GM23248 (cell line): ENCODE results near the gene CFAP57. TPM values are rescaled to one million over a fixed set of nuclear protein-coding genes. Genes with fewer than 3 reads are reported as not detected.

Experiments used
- DNase-seq: peaks from one replicate; pipeline ENCODE4 v3.0.0-alpha.2; 2015
- H2AFZ ChIP-seq: fragments of 200-600 bp; sonication (generic); 2 replicates; pipeline ENCODE4 v1.6.1; 2016; ENCODE audit warnings: antibody characterized with exemption
- H3F3A ChIP-seq: fragments of 200-600 bp; sonication (generic); 2 replicates; pipeline ENCODE4 v1.6.1; 2016; ENCODE audit warnings: mild to moderate bottlenecking, antibody characterized with exemption, mixed run types; ENCODE audit not compliant: insufficient read depth
- H3K27ac ChIP-seq: fragments of 200-600 bp; sonication (generic); 2 replicates; pipeline ENCODE4 v1.5.1; 2016; ENCODE audit warnings: mild to moderate bottlenecking
- H3K27me3 ChIP-seq: fragments of 200-600 bp; sonication (generic); replicated peaks from 2 replicates; pipeline ENCODE4 v1.6.1; 2016; ENCODE audit warnings: mild to moderate bottlenecking; ENCODE audit not compliant: insufficient read depth
- H3K36me3 ChIP-seq: fragments of 200-600 bp; sonication (generic); 2 replicates; pipeline ENCODE4 v1.6.1; 2016; ENCODE audit warnings: low read depth, mild to moderate bottlenecking
- H3K4me1 ChIP-seq: fragments of 200-600 bp; sonication (generic); 2 replicates; pipeline ENCODE4 v1.6.1; 2016; ENCODE audit warnings: mild to moderate bottlenecking; ENCODE audit not compliant: insufficient read depth
- H3K4me2 ChIP-seq: fragments of 200-600 bp; sonication (generic); one replicate; pipeline ENCODE4 v1.6.1; 2016; ENCODE audit warnings: mild to moderate bottlenecking; ENCODE audit not compliant: unreplicated experiment
- H3K4me3 ChIP-seq: fragments of 200-600 bp; sonication (generic); 2 replicates; pipeline ENCODE4 v1.5.1; 2016; ENCODE audit warnings: mild to moderate bottlenecking
- H3K79me2 ChIP-seq: fragments of 200-600 bp; sonication (generic); 2 replicates; pipeline ENCODE4 v1.6.1; 2016; ENCODE audit warnings: mild to moderate bottlenecking; ENCODE audit not compliant: insufficient read depth
- H3K9ac ChIP-seq: fragments of 200-600 bp; sonication (generic); 2 replicates; pipeline ENCODE4 v1.6.1; 2016; ENCODE audit warnings: mild to moderate bottlenecking
- H3K9me2 ChIP-seq: fragments of 200-600 bp; sonication (generic); 2 replicates; pipeline ENCODE4 v1.6.1; 2016; ENCODE audit warnings: mixed run types, mild to moderate bottlenecking, moderate library complexity; ENCODE audit not compliant: insufficient read depth
- H3K9me3 ChIP-seq: fragments of 200-600 bp; sonication (generic); one replicate; pipeline ENCODE4 v1.6.1; 2017; ENCODE audit warnings: low read depth
- H4K20me1 ChIP-seq: fragments of 200-600 bp; sonication (generic); 2 replicates; pipeline ENCODE4 v1.6.0; 2016; ENCODE audit not compliant: insufficient read depth
- EZH2 ChIP-seq: fragments of 200-600 bp; sonication (generic); IDR thresholded peaks from 2 replicates; pipeline ENCODE4 v1.6.1; 2018; ENCODE audit warnings: antibody characterized with exemption, mild to moderate bottlenecking; ENCODE audit not compliant: insufficient read depth, poor library complexity, severe bottlenecking
- EZH2phosphoT487 ChIP-seq: fragments of 200-600 bp; sonication (generic); IDR thresholded peaks from 2 replicates; pipeline ENCODE4 v1.6.1; 2018; ENCODE audit warnings: antibody characterized with exemption, moderate library complexity, mild to moderate bottlenecking, low read depth; ENCODE audit not compliant: insufficient read depth
- WGBS, 2 experiments: methylation state at CpG; one replicate each; pipeline ENCODE4 v1.1.6; 2015 to 2017; ENCODE audit warnings: low lambda C conversion rate in 2 of 2, low coverage in 1 of 2; ENCODE audit errors: missing lambda C conversion rate in 2 of 2; 5-methylcytosine and 5-hydroxymethylcytosine counted together
- in situ Hi-C: fragments of 300-500 bp; cut with MboI; formaldehyde crosslinking; loops from 2 replicates; pipeline ENCODE4 v1.15.0; 2020
- polyA plus RNA-seq: library from polyadenylated mRNA; unstranded; fragments of >200 nt; fragmentation: Nextera tagmentation; extraction: Ambion mirVana; gene quantifications from 2 replicates; pipeline ENCODE4 v1.2.1, GENCODE V29; 2016
- total RNA-seq: library from RNA; depleted of rRNA; stranded (reverse); fragments of >200 nt; shearing (Covaris generic); gene quantifications from 2 replicates; pipeline ENCODE4 v1.2.3, GENCODE V29; 2014

The CFAP57 gene
- total and polyA plus RNA-seq, 2 experiments from 2014 or later, result 0.32 to 0.35 TPM

DNA sequence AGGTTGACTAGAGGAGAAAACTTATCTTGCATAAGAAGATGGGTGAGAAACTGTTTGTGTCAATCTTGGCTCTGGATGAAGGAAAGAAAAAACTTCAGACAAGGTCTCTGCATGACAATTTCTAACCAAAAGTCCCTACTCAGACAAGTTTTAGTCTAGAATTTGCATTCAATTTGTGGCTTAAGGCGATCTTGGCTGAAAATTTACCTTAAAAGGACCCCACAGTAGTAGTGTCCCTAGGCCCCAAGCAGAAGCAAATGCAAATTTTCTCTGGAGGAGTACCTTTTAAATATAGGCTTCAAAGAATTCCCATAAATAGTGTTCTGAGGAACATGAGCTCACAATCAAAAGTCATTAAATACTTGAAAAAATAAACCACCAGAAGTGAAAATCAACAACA, 80.1 kb downstream of the CFAP57 start:
- Histone ChIP-seq H4K20me1 (no peaks in the 10 kb centered on the region), H3K4me2 (no peak overlapping the region), H3K27ac (no peak overlapping the region), H3K36me3 (no peaks in the 10 kb centered on the region), H3K4me3 (no peak overlapping the region), H2AFZ (no peak overlapping the region), H3K9me3 (no peaks in the 10 kb centered on the region), H3K4me1 (no peaks in the 10 kb centered on the region), H3K9me2 (no peaks in the 10 kb centered on the region), H3K9ac (no peak overlapping the region), H3K27me3 (peaks cover 4% of the 10 kb centered on the region), H3K79me2 (no peaks in the 10 kb centered on the region), H3F3A (no peaks in the 10 kb centered on the region)
- no peak for DNase-seq
- in situ Hi-C loops, result no loop called here
- TF ChIP-seq EZH2phosphoT487 (no peak), EZH2 (no peak)
- WGBS, 2 experiments, result 26 to 27% methylated on average over 1 of the region's 1 CpG

DNA sequence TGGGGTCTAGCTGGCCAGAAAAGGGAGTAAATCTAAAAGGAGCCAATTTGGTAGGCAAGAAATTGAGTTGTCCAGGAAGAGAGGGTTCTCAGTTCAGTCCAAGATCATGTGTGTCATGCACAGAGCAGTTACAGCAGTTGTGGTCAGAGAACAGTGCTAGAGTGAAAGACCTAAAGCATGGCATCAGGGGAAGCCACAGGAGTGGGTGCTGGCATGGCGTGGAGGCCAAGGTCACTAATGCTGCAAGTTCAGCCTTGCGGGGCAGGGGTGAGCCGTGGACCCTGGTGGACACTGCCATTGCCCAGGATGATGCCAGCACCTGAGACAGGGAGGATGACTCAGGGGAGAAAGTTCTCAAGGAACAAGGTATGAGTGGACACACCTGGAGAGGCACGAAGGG, 81.0 kb downstream of the CFAP57 start:
- Histone ChIP-seq H3K27ac (no peak overlapping the region), H3K4me1 (no peaks in the 10 kb centered on the region), H3K27me3 (peaks cover 4% of the 10 kb centered on the region), H3F3A (no peaks in the 10 kb centered on the region), H3K9ac (no peak overlapping the region), H3K4me3 (no peak overlapping the region), H3K79me2 (no peaks in the 10 kb centered on the region), H3K9me2 (no peaks in the 10 kb centered on the region), H4K20me1 (no peaks in the 10 kb centered on the region), H3K9me3 (no peaks in the 10 kb centered on the region), H3K36me3 (no peaks in the 10 kb centered on the region), H3K4me2 (no peak overlapping the region), H2AFZ (no peak overlapping the region)
- whole genome bisulfite sequencing, 2 experiments, result 78 to 84% methylated on average over 4 of the region's 4 CpGs
- no peak for TF ChIP-seq EZH2
- TF ChIP-seq EZH2phosphoT487, result no peak
- DNase-seq, result no peak
- in situ Hi-C loops, result no loop called here

- WGBS, 2 experiments, result 63 to 65% methylated on average over 8 of the region's 8 CpGs
- no peaks in the 10 kb centered on the region for H3K9me3 ChIP-seq
- in situ Hi-C loops, result no loop called here
- no peaks in the 10 kb centered on the region for H3K79me2 ChIP-seq
- no peak for DNase-seq
- H3K36me3 ChIP-seq, result no peaks in the 10 kb centered on the region
- H3K9me2 ChIP-seq, result no peaks in the 10 kb centered on the region
- no peaks in the 10 kb centered on the region for H3F3A ChIP-seq
- H3K27me3 ChIP-seq, result peaks cover 4% of the 10 kb centered on the region
- no peak for TF ChIP-seq EZH2
- TF ChIP-seq EZH2phosphoT487, result no peak
- no peaks in the 10 kb centered on the region for H3K4me1 ChIP-seq
- no peak overlapping the region for H3K4me3 ChIP-seq
- no peak overlapping the region for H3K4me2 ChIP-seq
- no peak overlapping the region for H2AFZ ChIP-seq
- H3K27ac ChIP-seq, result no peak overlapping the region
- H4K20me1 ChIP-seq, result no peaks in the 10 kb centered on the region
- no peak overlapping the region for H3K9ac ChIP-seq
Measured at GRCh38 chr1:43253876-43254275, 81.7 kb downstream of the CFAP57 start.

- no peaks in the 10 kb centered on the region for H3K9me2 ChIP-seq
- 45 to 49% methylated on average over 9 to 10 of the region's 10 CpGs for WGBS, 2 experiments
Measured at GRCh38 chr1:43255438-43256210, 83.5 kb downstream of the CFAP57 start.

More at GRCh38 chr1:43255438-43256210, 83.5 kb downstream of the CFAP57 start:
- Histone ChIP-seq H3K27me3 (peaks cover 4% of the 10 kb centered on the region), H3F3A (no peaks in the 10 kb centered on the region), H3K4me3 (no peak overlapping the region), H3K9ac (no peak overlapping the region), H4K20me1 (no peaks in the 10 kb centered on the region), H3K9me3 (no peaks in the 10 kb centered on the region), H3K79me2 (no peaks in the 10 kb centered on the region), H3K4me2 (no peak overlapping the region), H2AFZ (no peak overlapping the region), H3K27ac (no peak overlapping the region), H3K36me3 (no peaks in the 10 kb centered on the region), H3K4me1 (no peaks in the 10 kb centered on the region)
- in situ Hi-C loops, result no loop called here
- TF ChIP-seq EZH2 (no peak), EZH2phosphoT487 (no peak)
- DNase-seq, result no peak
